ENCODE measurements around the gene ZNF408.

Gene ZNF408

GRCh38 chr11:46731545-46731944, 30.7 kb downstream of the ZNF408 start:
- H3K36me3 ChIP-seq (ENCODE audit: insufficient read depth, low read length), result no peaks in the 10 kb centered on the region
- H3K9me3 ChIP-seq (replicated peaks; ENCODE audit: low read length), result no peaks in the 10 kb centered on the region
- no peak overlapping the region for H3K4me2 ChIP-seq (ENCODE audit: low read length)
- H3K4me1 ChIP-seq (ENCODE audit: control insufficient read depth, insufficient read depth, low read length), result no peaks in the 10 kb centered on the region
- H3K27me3 ChIP-seq (ENCODE audit: control insufficient read depth, insufficient read depth, low read length), result no peaks in the 10 kb centered on the region
- H3K9ac ChIP-seq (ENCODE audit: low read depth, low read length), result no peak overlapping the region
- no peak overlapping the region for H3K4me3 ChIP-seq (ENCODE audit: low read length)

- Histone ChIP-seq H3K4me3 (ENCODE audit: low read length) (no peak overlapping the region), H3K4me1 (ENCODE audit: control insufficient read depth, insufficient read depth, low read length) (no peaks in the 10 kb centered on the region), H3K36me3 (ENCODE audit: insufficient read depth, low read length) (no peaks in the 10 kb centered on the region), H3K4me2 (ENCODE audit: low read length) (no peak overlapping the region), H3K27me3 (ENCODE audit: control insufficient read depth, insufficient read depth, low read length) (no peaks in the 10 kb centered on the region), H3K9me3 (replicated peaks; ENCODE audit: low read length) (no peaks in the 10 kb centered on the region), H3K9ac (ENCODE audit: low read depth, low read length) (no peak overlapping the region)
Measured at GRCh38 chr11:46733234-46733633, 32.4 kb downstream of the ZNF408 start.

GRCh38 chr11:46736146-46736545, 35.3 kb downstream of the ZNF408 start:
- Histone ChIP-seq H3K4me3 (ENCODE audit: low read length) (no peak overlapping the region), H3K4me2 (ENCODE audit: low read length) (no peak overlapping the region), H3K27me3 (ENCODE audit: control insufficient read depth, insufficient read depth, low read length) (no peaks in the 10 kb centered on the region), H3K9me3 (replicated peaks; ENCODE audit: low read length) (no peaks in the 10 kb centered on the region), H3K9ac (ENCODE audit: low read depth, low read length) (no peak overlapping the region), H3K36me3 (ENCODE audit: insufficient read depth, low read length) (peaks cover 12% of the 10 kb centered on the region), H3K4me1 (ENCODE audit: control insufficient read depth, insufficient read depth, low read length) (no peaks in the 10 kb centered on the region)

- H3K36me3 ChIP-seq (ENCODE audit: insufficient read depth, low read length), result peaks cover 17% of the 10 kb centered on the region
- H3K4me2 ChIP-seq (ENCODE audit: low read length), result no peak overlapping the region
- H3K4me3 ChIP-seq (ENCODE audit: low read length), result no peak overlapping the region
Measured at GRCh38 chr11:46736615-46737014, 35.8 kb downstream of the ZNF408 start.

GRCh38 chr11:46737699-46738098, 36.9 kb downstream of the ZNF408 start:
- Histone ChIP-seq H3K27me3 (ENCODE audit: control insufficient read depth, insufficient read depth, low read length) (no peaks in the 10 kb centered on the region), H3K4me3 (ENCODE audit: low read length) (no peak overlapping the region), H3K4me2 (ENCODE audit: low read length) (no peak overlapping the region), H3K9ac (ENCODE audit: low read depth, low read length) (no peak overlapping the region), H3K9me3 (replicated peaks; ENCODE audit: low read length) (no peaks in the 10 kb centered on the region), H3K4me1 (ENCODE audit: control insufficient read depth, insufficient read depth, low read length) (no peaks in the 10 kb centered on the region), H3K36me3 (ENCODE audit: insufficient read depth, low read length) (peaks cover 27% of the 10 kb centered on the region)

More at GRCh38 chr11:46736615-46737014, 35.8 kb downstream of the ZNF408 start:
- Histone ChIP-seq H3K9me3 (replicated peaks; ENCODE audit: low read length) (no peaks in the 10 kb centered on the region), H3K9ac (ENCODE audit: low read depth, low read length) (no peak overlapping the region), H3K27me3 (ENCODE audit: control insufficient read depth, insufficient read depth, low read length) (no peaks in the 10 kb centered on the region), H3K4me1 (ENCODE audit: control insufficient read depth, insufficient read depth, low read length) (no peaks in the 10 kb centered on the region)

GRCh38 chr11:46738887-46739286, 38.1 kb downstream of the ZNF408 start:
- Histone ChIP-seq H3K4me1 (ENCODE audit: control insufficient read depth, insufficient read depth, low read length) (no peaks in the 10 kb centered on the region), H3K36me3 (ENCODE audit: insufficient read depth, low read length) (peaks cover 39% of the 10 kb centered on the region), H3K4me2 (ENCODE audit: low read length) (no peak overlapping the region), H3K27me3 (ENCODE audit: control insufficient read depth, insufficient read depth, low read length) (no peaks in the 10 kb centered on the region), H3K9me3 (replicated peaks; ENCODE audit: low read length) (no peaks in the 10 kb centered on the region), H3K4me3 (ENCODE audit: low read length) (no peak overlapping the region), H3K9ac (ENCODE audit: low read depth, low read length) (no peak overlapping the region)

- peaks cover 65% of the 10 kb centered on the region for H3K36me3 ChIP-seq (ENCODE audit: insufficient read depth, low read length)
- H3K9ac ChIP-seq (ENCODE audit: low read depth, low read length), result no peak overlapping the region
- H3K9me3 ChIP-seq (replicated peaks; ENCODE audit: low read length), result no peaks in the 10 kb centered on the region
- no peak overlapping the region for H3K4me2 ChIP-seq (ENCODE audit: low read length)
- no peaks in the 10 kb centered on the region for H3K4me1 ChIP-seq (ENCODE audit: control insufficient read depth, insufficient read depth, low read length)
- H3K27me3 ChIP-seq (ENCODE audit: control insufficient read depth, insufficient read depth, low read length), result no peaks in the 10 kb centered on the region
- H3K4me3 ChIP-seq (ENCODE audit: low read length), result no peak overlapping the region
Measured at GRCh38 chr11:46741600-46742484, 41.0 kb downstream of the ZNF408 start.

GRCh38 chr11:46743043-46743442, 42.2 kb downstream of the ZNF408 start:
- Histone ChIP-seq H3K9ac (ENCODE audit: low read depth, low read length) (no peak overlapping the region), H3K4me3 (ENCODE audit: low read length) (no peak overlapping the region), H3K4me1 (ENCODE audit: control insufficient read depth, insufficient read depth, low read length) (no peaks in the 10 kb centered on the region), H3K36me3 (ENCODE audit: insufficient read depth, low read length) (peaks cover 76% of the 10 kb centered on the region), H3K4me2 (ENCODE audit: low read length) (no peak overlapping the region), H3K27me3 (ENCODE audit: control insufficient read depth, insufficient read depth, low read length) (no peaks in the 10 kb centered on the region), H3K9me3 (replicated peaks; ENCODE audit: low read length) (no peaks in the 10 kb centered on the region)

- H3K36me3 ChIP-seq (ENCODE audit: insufficient read depth, low read length), result peaks cover 79% of the 10 kb centered on the region
Measured at GRCh38 chr11:46743693-46744339, 43.0 kb downstream of the ZNF408 start.

GRCh38 chr11:46745328-46745727, 44.5 kb downstream of the ZNF408 start:
- peaks cover 81% of the 10 kb centered on the region for H3K36me3 ChIP-seq (ENCODE audit: insufficient read depth, low read length)
- H3K9ac ChIP-seq (ENCODE audit: low read depth, low read length), result no peak overlapping the region
- H3K27me3 ChIP-seq (ENCODE audit: control insufficient read depth, insufficient read depth, low read length), result no peaks in the 10 kb centered on the region
- no peaks in the 10 kb centered on the region for H3K4me1 ChIP-seq (ENCODE audit: control insufficient read depth, insufficient read depth, low read length)
- H3K4me2 ChIP-seq (ENCODE audit: low read length), result no peak overlapping the region
- no peaks in the 10 kb centered on the region for H3K9me3 ChIP-seq (replicated peaks; ENCODE audit: low read length)
- H3K4me3 ChIP-seq (ENCODE audit: low read length), result no peak overlapping the region

More at GRCh38 chr11:46743693-46744339, 43.0 kb downstream of the ZNF408 start:
- H3K27me3 ChIP-seq (ENCODE audit: control insufficient read depth, insufficient read depth, low read length), result no peaks in the 10 kb centered on the region
- H3K9me3 ChIP-seq (replicated peaks; ENCODE audit: low read length), result no peaks in the 10 kb centered on the region
- H3K4me2 ChIP-seq (ENCODE audit: low read length), result no peak overlapping the region
- no peak overlapping the region for H3K4me3 ChIP-seq (ENCODE audit: low read length)
- no peaks in the 10 kb centered on the region for H3K4me1 ChIP-seq (ENCODE audit: control insufficient read depth, insufficient read depth, low read length)
- H3K9ac ChIP-seq (ENCODE audit: low read depth, low read length), result no peak overlapping the region

- Histone ChIP-seq H3K4me1 (ENCODE audit: control insufficient read depth, insufficient read depth, low read length) (no peaks in the 10 kb centered on the region), H3K4me2 (ENCODE audit: low read length) (no peak overlapping the region), H3K4me3 (ENCODE audit: low read length) (no peak overlapping the region), H3K27me3 (ENCODE audit: control insufficient read depth, insufficient read depth, low read length) (no peaks in the 10 kb centered on the region), H3K9me3 (replicated peaks; ENCODE audit: low read length) (no peaks in the 10 kb centered on the region), H3K36me3 (ENCODE audit: insufficient read depth, low read length) (peaks cover 86% of the 10 kb centered on the region), H3K9ac (ENCODE audit: low read depth, low read length) (no peak overlapping the region)
Measured at GRCh38 chr11:46745995-46746394, 45.2 kb downstream of the ZNF408 start.

Data from skeletal muscle satellite cell (primary cell).